ENCODE data around the gene FASTKD3. TPM values are rescaled to one million over a fixed set of nuclear protein-coding genes. Genes with fewer than 3 reads are reported as not detected.

FASTKD3 gene
- total and polyA plus RNA-seq, 2 experiments from 2014 or later = 14.7 to 22.4 TPM

GRCh38 chr5:7825630-7826029 lies 43.2 kb downstream of the FASTKD3 start:
- no peak overlapping the region for H3K4me3 ChIP-seq
- H2AFZ ChIP-seq = no peak overlapping the region
- 93% methylated on average over 11 of the region's 11 CpGs for WGBS (ENCODE audit: low lambda C conversion rate, missing lambda C conversion rate)
- H3K36me3 ChIP-seq (replicated peaks; ENCODE audit: insufficient read depth, low read depth) = no peaks in the 10 kb centered on the region
- no peaks in the 10 kb centered on the region for H3K27me3 ChIP-seq
- H3K4me2 ChIP-seq = no peak overlapping the region
- no peaks in the 10 kb centered on the region for H3K4me1 ChIP-seq (ENCODE audit: insufficient read depth)
- no peak for DNase-seq (ENCODE audit: low spot score)
- no peaks in the 10 kb centered on the region for H4K20me1 ChIP-seq (ENCODE audit: insufficient read depth, poor library complexity, severe bottlenecking)
- no peaks in the 10 kb centered on the region for H3K79me2 ChIP-seq
- no peaks in the 10 kb centered on the region for H3K9me3 ChIP-seq (ENCODE audit: low read depth)
- TF ChIP-seq EZH2 (IDR thresholded peaks at IDR 0.05; ENCODE audit: borderline replicate concordance) (no peak), EZH2phosphoT487 (IDR thresholded peaks at IDR 0.05; ENCODE audit: low read depth, severe bottlenecking, unreplicated experiment) (no peak), CTCF (IDR thresholded peaks at IDR 0.05; ENCODE audit: poor library complexity) (no peak)
- H3K27ac ChIP-seq = no peak overlapping the region
- H3K9me2 ChIP-seq (replicated peaks; ENCODE audit: insufficient read depth) = no peaks in the 10 kb centered on the region

- no peaks in the 10 kb centered on the region for H3K9me3 ChIP-seq (ENCODE audit: low read depth)
- H3K4me1 ChIP-seq (ENCODE audit: insufficient read depth) = no peaks in the 10 kb centered on the region
- WGBS (ENCODE audit: low lambda C conversion rate, missing lambda C conversion rate) = 96% methylated on average over 18 of the region's 18 CpGs
- H3K79me2 ChIP-seq = no peaks in the 10 kb centered on the region
- H3K27ac ChIP-seq = no peak overlapping the region
- H3K4me2 ChIP-seq = no peak overlapping the region
- DNase-seq (ENCODE audit: low spot score) = no peak
- no peaks in the 10 kb centered on the region for H4K20me1 ChIP-seq (ENCODE audit: insufficient read depth, poor library complexity, severe bottlenecking)
- no peak overlapping the region for H2AFZ ChIP-seq
- TF ChIP-seq CTCF (IDR thresholded peaks at IDR 0.05; ENCODE audit: poor library complexity) (no peak), EZH2phosphoT487 (IDR thresholded peaks at IDR 0.05; ENCODE audit: low read depth, severe bottlenecking, unreplicated experiment) (no peak), EZH2 (IDR thresholded peaks at IDR 0.05; ENCODE audit: borderline replicate concordance) (no peak)
- H3K27me3 ChIP-seq = no peaks in the 10 kb centered on the region
- no peaks in the 10 kb centered on the region for H3K9me2 ChIP-seq (replicated peaks; ENCODE audit: insufficient read depth)
- H3K4me3 ChIP-seq = no peak overlapping the region
- H3K36me3 ChIP-seq (replicated peaks; ENCODE audit: insufficient read depth, low read depth) = no peaks in the 10 kb centered on the region
These were observed 43.8 kb downstream of the FASTKD3 start for GRCh38 chr5:7824995-7825394.

- no peak for DNase-seq (ENCODE audit: low spot score)
- H3K27me3 ChIP-seq = no peaks in the 10 kb centered on the region
- H3K4me1 ChIP-seq (ENCODE audit: insufficient read depth) = no peaks in the 10 kb centered on the region
- no peaks in the 10 kb centered on the region for H3K9me2 ChIP-seq (replicated peaks; ENCODE audit: insufficient read depth)
- H3K36me3 ChIP-seq (replicated peaks; ENCODE audit: insufficient read depth, low read depth) = no peaks in the 10 kb centered on the region
- no peaks in the 10 kb centered on the region for H3K79me2 ChIP-seq
- no peak overlapping the region for H3K27ac ChIP-seq
- H2AFZ ChIP-seq = no peak overlapping the region
- no peaks in the 10 kb centered on the region for H3K9me3 ChIP-seq (ENCODE audit: low read depth)
- TF ChIP-seq EZH2 (IDR thresholded peaks at IDR 0.05; ENCODE audit: borderline replicate concordance) (no peak), EZH2phosphoT487 (IDR thresholded peaks at IDR 0.05; ENCODE audit: low read depth, severe bottlenecking, unreplicated experiment) (no peak), CTCF (IDR thresholded peaks at IDR 0.05; ENCODE audit: poor library complexity) (no peak)
- no peak overlapping the region for H3K4me2 ChIP-seq
- no peak overlapping the region for H3K4me3 ChIP-seq
- WGBS (ENCODE audit: low lambda C conversion rate, missing lambda C conversion rate) = 57% methylated on average over 8 of the region's 8 CpGs
- no peaks in the 10 kb centered on the region for H4K20me1 ChIP-seq (ENCODE audit: insufficient read depth, poor library complexity, severe bottlenecking)
These were observed 45.2 kb downstream of the FASTKD3 start for GRCh38 chr5:7823594-7823993.

GRCh38 chr5:7822449-7822848 lies 46.4 kb downstream of the FASTKD3 start:
- Histone ChIP-seq H3K79me2 (no peaks in the 10 kb centered on the region), H3K27me3 (no peaks in the 10 kb centered on the region), H3K4me1 (ENCODE audit: insufficient read depth) (no peaks in the 10 kb centered on the region), H4K20me1 (ENCODE audit: insufficient read depth, poor library complexity, severe bottlenecking) (no peaks in the 10 kb centered on the region), H3K36me3 (replicated peaks; ENCODE audit: insufficient read depth, low read depth) (no peaks in the 10 kb centered on the region), H3K4me3 (no peak overlapping the region), H3K9me2 (replicated peaks; ENCODE audit: insufficient read depth) (no peaks in the 10 kb centered on the region), H3K9me3 (ENCODE audit: low read depth) (no peaks in the 10 kb centered on the region), H3K4me2 (no peak overlapping the region), H2AFZ (no peak overlapping the region), H3K27ac (no peak overlapping the region)
- no peak for TF ChIP-seq EZH2phosphoT487 (IDR thresholded peaks at IDR 0.05; ENCODE audit: low read depth, severe bottlenecking, unreplicated experiment)
- no peak for TF ChIP-seq CTCF (IDR thresholded peaks at IDR 0.05; ENCODE audit: poor library complexity)
- TF ChIP-seq EZH2 (IDR thresholded peaks at IDR 0.05; ENCODE audit: borderline replicate concordance) = no peak
- DNase-seq (ENCODE audit: low spot score) = no peak
- 62% methylated on average over 3 of the region's 3 CpGs for WGBS (ENCODE audit: low lambda C conversion rate, missing lambda C conversion rate)
